K562 (cell line): ENCODE measurements around the gene WASHC3. TPM values are rescaled to one million over a fixed set of nuclear protein-coding genes. Genes with fewer than 3 reads are reported as not detected.

Experiments used
- ETV6 ChIP-seq, 3 experiments: fragments of 150-350 bp in 1 of 3; sonication (generic) in 1 of 3; formaldehyde crosslinking in 1 of 3; IDR thresholded peaks; 2 replicates each; pipeline versions ENCODE4 v1.6.1 to v1.8.0; 2014 to 2022; ENCODE audit warnings: borderline replicate concordance in 2 of 3, low read depth in 2 of 3, antibody characterized with exemption in 1 of 3, low read length in 1 of 3, mild to moderate bottlenecking in 1 of 3, missing genetic modification reagents in 1 of 3
- HCFC1 ChIP-seq: IDR thresholded peaks from 2 replicates; pipeline ENCODE4 v1.6.1; 2012; ENCODE audit warnings: low read depth, low read length, improper control_type of control experiment
- MAFF ChIP-seq: IDR thresholded peaks from 2 replicates; pipeline ENCODE4 v1.6.1; 2012; ENCODE audit warnings: low read length, improper control_type of control experiment
- NFYB ChIP-seq: IDR thresholded peaks from 2 replicates; pipeline ENCODE4 v1.6.1; 2011; ENCODE audit warnings: mild to moderate bottlenecking, moderate library complexity; ENCODE audit not compliant: insufficient read length; ENCODE audit errors: extremely low read depth
- NR4A1 ChIP-seq, 2 experiments: fragments of 250-450 bp in 1 of 2; fragments of 450-650 bp in 1 of 2; sonication (Bioruptor Pico) in 1 of 2; IDR thresholded peaks; 2 replicates each; pipeline versions ENCODE4 v1.4.0 to v1.6.1; 2016 to 2020; ENCODE audit warnings: mild to moderate bottlenecking in 2 of 2, missing compliant biosample characterization in 1 of 2, missing genetic modification characterization in 1 of 2, moderate library complexity in 1 of 2
- RBM39 ChIP-seq: fragments of 200-400 bp; formaldehyde crosslinking; optimal IDR thresholded peaks from 2 replicates; pipeline ENCODE3; 2018; ENCODE audit warnings: low read depth, low read length
- RCOR1 ChIP-seq, 2 experiments: IDR thresholded peaks; 2 replicates each; pipeline ENCODE4 v1.6.1; 2012; ENCODE audit warnings: low read depth in 2 of 2, low read length in 2 of 2, borderline replicate concordance in 1 of 2, improper control_type of control experiment in 1 of 2
- RFX7 ChIP-seq: fragments of 250-450 bp; sonication (Bioruptor Pico); IDR thresholded peaks from 2 replicates; pipeline ENCODE4 v1.5.1; 2021; ENCODE audit warnings: mild to moderate bottlenecking
- SLC30A9 ChIP-seq: fragments of 250-450 bp; sonication (Bioruptor Pico); IDR thresholded peaks from 2 replicates; pipeline ENCODE4 v1.8.0; 2022; ENCODE audit warnings: mild to moderate bottlenecking, moderate library complexity
- SMAD1 ChIP-seq: fragments of 150-350 bp; IDR thresholded peaks from 2 replicates; pipeline ENCODE4 v1.6.1; 2014; ENCODE audit warnings: low read length, low read depth; ENCODE audit not compliant: partially characterized antibody
- SP1 ChIP-seq: sonication (generic); formaldehyde crosslinking; IDR thresholded peaks from 2 replicates; pipeline ENCODE4 v1.8.1; 2022; ENCODE audit warnings: mild to moderate bottlenecking, missing genetic modification reagents
- TARDBP ChIP-seq: fragments of 450-650 bp; IDR thresholded peaks from 2 replicates; pipeline ENCODE4 v1.6.1; 2016
- ZNF12 ChIP-seq: sonication (generic); formaldehyde crosslinking; IDR thresholded peaks from 2 replicates; pipeline ENCODE4 v1.4.0; 2020; ENCODE audit warnings: mild to moderate bottlenecking, missing genetic modification reagents
- ZNF197 ChIP-seq: fragments of 200-800 bp; sonication (Bioruptor generic); IDR thresholded peaks from 2 replicates; pipeline ENCODE4 v1.6.1; 2016; ENCODE audit warnings: low read depth, missing genetic modification characterization, missing compliant biosample characterization
- ZNF75A ChIP-seq: fragments of 450-650 bp; formaldehyde crosslinking; IDR thresholded peaks from 2 replicates; pipeline ENCODE4 v1.4.0; 2020; ENCODE audit warnings: mild to moderate bottlenecking
- polyA plus RNA-seq, 8 experiments: library from polyadenylated mRNA; depleted of rRNA in 4 of 8; stranded (reverse) in 5 of 8; unstranded in 3 of 8; fragments of >200 nt; fragmentation: Nextera tagmentation in 2 of 8; fragmentation: Illumina TruSeq in 1 of 8; extraction: Ambion mirVana in 2 of 8; extraction: Trizol in 1 of 8; gene quantifications; 2 replicates each; pipeline versions ENCODE4 v1.2.1 to v1.2.3, GENCODE V29; 2011 to 2014; ENCODE audit warnings: inconsistent platforms in 1 of 8, missing spikeins in 1 of 8
- total RNA-seq, 7 experiments: library from RNA; depleted of rRNA in 6 of 7; stranded (reverse); fragments of >200 nt in 6 of 7; fragmentation: Illumina TruSeq in 2 of 7; extraction: Trizol in 2 of 7; gene quantifications; 2 replicates each; pipeline versions ENCODE4 v1.2.1 to v1.2.3, GENCODE V29; 2011 to 2021; ENCODE audit warnings: low replicate concordance in 1 of 7
- TF ChIP-seq, protein P1 (sequence below): sonication (generic); formaldehyde crosslinking; IDR thresholded peaks from 2 replicates; pipeline ENCODE4 v1.8.1; 2023; ENCODE audit warnings: mild to moderate bottlenecking, missing genetic modification reagents
- TF ChIP-seq, protein P2 (sequence below): sonication (generic); formaldehyde crosslinking; IDR thresholded peaks from 2 replicates; pipeline ENCODE4 v1.8.0; 2023; ENCODE audit warnings: missing genetic modification reagents, mild to moderate bottlenecking, borderline replicate concordance

Gene WASHC3
- total and polyA plus RNA-seq, 9 of the 15 experiments (the other 6 are each of a cell fraction or from before 2014, with no cell fraction given) = 14.3 to 74.9 (median 35.1) TPM

DNA sequence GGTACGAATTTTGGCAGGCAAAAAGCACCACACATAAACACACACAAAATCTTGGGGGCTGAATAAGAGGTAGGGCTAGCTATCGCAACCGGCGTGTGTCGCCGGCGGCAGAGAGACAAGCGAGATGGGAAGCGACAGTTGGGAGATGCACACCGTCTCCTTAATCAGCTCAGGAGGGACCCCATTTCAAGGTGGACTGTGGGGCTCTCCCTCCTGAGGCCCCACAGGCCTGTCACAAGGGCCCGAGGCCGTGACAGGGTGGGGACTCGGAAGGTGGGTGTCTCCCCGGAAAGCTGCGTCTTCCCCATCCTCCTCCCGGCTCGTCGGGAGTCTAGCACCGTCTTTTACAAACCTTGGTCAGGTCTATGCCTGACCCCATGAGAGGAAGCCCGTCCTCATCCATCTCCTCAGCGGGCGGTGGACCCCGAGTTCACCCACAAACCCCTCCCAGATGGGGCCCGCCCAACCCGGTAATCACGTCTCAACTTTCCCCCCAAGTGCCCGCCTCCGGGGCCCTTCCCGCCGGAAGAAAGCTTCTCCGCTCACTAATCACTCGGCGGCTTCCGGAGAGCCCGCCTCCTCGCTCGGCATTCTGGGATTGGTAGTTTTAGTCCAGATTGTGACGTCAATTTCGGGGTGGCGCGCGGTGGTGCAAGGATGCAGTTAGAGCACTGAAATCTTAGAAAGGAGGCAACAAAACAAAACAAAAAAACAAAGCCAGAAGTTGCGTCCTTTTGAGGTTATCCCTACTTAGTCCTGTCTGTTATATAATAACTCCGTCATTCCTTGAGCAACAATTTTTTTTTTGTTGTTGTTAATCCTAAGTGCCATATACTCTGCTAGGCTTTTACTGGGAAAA, at the start of gene WASHC3 (continued):
- TF ChIP-seq ZNF75A (CRISPR knock-in tag) (no peak), MAFF (no peak), RCOR1 (IDR thresholded peaks at IDR 0.05; ENCODE audit: borderline replicate concordance in 1 of 2, low read depth in 2 of 2, low read length in 2 of 2) (peak in 1 of 2 experiments; percentile 59; a peak in 1 of 4 replicates), SP1 (CRISPR knock-in tag) (no peak; the same call in 1 of the 2 replicates), SMAD1 (no peak), HCFC1 (peak; percentile 95), ETV6 (IDR thresholded peaks at IDR 0.05; ENCODE audit: borderline replicate concordance in 1 of 2, low read depth in 2 of 2, low read length in 1 of 2) (no peak), ETV6 (CRISPR knock-in tag; IDR thresholded peaks at IDR 0.05; ENCODE audit: borderline replicate concordance) (no peak), TARDBP (no peak), RFX7 (CRISPR knock-in tag) (no peak), SLC30A9 (CRISPR knock-in tag) (no peak), RBM39 (no peak), ZNF197 (CRISPR knock-in tag) (no peak), ZNF12 (CRISPR knock-in tag) (no peak), NR4A1 (CRISPR knock-in tag; IDR thresholded peaks at IDR 0.05) (no peak), NR4A1 (tag; IDR thresholded peaks at IDR 0.05) (no peak), NFYB (no peak)
- TF ChIP-seq, protein P1, sequence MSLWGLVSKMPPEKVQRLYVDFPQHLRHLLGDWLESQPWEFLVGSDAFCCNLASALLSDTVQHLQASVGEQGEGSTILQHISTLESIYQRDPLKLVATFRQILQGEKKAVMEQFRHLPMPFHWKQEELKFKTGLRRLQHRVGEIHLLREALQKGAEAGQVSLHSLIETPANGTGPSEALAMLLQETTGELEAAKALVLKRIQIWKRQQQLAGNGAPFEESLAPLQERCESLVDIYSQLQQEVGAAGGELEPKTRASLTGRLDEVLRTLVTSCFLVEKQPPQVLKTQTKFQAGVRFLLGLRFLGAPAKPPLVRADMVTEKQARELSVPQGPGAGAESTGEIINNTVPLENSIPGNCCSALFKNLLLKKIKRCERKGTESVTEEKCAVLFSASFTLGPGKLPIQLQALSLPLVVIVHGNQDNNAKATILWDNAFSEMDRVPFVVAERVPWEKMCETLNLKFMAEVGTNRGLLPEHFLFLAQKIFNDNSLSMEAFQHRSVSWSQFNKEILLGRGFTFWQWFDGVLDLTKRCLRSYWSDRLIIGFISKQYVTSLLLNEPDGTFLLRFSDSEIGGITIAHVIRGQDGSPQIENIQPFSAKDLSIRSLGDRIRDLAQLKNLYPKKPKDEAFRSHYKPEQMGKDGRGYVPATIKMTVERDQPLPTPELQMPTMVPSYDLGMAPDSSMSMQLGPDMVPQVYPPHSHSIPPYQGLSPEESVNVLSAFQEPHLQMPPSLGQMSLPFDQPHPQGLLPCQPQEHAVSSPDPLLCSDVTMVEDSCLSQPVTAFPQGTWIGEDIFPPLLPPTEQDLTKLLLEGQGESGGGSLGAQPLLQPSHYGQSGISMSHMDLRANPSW (CRISPR knock-in tag) = no peak
- TF ChIP-seq, protein P2, sequence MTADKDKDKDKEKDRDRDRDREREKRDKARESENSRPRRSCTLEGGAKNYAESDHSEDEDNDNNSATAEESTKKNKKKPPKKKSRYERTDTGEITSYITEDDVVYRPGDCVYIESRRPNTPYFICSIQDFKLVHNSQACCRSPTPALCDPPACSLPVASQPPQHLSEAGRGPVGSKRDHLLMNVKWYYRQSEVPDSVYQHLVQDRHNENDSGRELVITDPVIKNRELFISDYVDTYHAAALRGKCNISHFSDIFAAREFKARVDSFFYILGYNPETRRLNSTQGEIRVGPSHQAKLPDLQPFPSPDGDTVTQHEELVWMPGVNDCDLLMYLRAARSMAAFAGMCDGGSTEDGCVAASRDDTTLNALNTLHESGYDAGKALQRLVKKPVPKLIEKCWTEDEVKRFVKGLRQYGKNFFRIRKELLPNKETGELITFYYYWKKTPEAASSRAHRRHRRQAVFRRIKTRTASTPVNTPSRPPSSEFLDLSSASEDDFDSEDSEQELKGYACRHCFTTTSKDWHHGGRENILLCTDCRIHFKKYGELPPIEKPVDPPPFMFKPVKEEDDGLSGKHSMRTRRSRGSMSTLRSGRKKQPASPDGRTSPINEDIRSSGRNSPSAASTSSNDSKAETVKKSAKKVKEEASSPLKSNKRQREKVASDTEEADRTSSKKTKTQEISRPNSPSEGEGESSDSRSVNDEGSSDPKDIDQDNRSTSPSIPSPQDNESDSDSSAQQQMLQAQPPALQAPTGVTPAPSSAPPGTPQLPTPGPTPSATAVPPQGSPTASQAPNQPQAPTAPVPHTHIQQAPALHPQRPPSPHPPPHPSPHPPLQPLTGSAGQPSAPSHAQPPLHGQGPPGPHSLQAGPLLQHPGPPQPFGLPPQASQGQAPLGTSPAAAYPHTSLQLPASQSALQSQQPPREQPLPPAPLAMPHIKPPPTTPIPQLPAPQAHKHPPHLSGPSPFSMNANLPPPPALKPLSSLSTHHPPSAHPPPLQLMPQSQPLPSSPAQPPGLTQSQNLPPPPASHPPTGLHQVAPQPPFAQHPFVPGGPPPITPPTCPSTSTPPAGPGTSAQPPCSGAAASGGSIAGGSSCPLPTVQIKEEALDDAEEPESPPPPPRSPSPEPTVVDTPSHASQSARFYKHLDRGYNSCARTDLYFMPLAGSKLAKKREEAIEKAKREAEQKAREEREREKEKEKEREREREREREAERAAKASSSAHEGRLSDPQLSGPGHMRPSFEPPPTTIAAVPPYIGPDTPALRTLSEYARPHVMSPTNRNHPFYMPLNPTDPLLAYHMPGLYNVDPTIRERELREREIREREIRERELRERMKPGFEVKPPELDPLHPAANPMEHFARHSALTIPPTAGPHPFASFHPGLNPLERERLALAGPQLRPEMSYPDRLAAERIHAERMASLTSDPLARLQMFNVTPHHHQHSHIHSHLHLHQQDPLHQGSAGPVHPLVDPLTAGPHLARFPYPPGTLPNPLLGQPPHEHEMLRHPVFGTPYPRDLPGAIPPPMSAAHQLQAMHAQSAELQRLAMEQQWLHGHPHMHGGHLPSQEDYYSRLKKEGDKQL (CRISPR knock-in tag) = no peak
